Measurements from ENCODE around the gene ZNF181. TPM values are rescaled to one million over a fixed set of nuclear protein-coding genes. Genes with fewer than 3 reads are reported as not detected.

Gene ZNF181
- total RNA-seq, 2 donors from 2014 or later, result 8.1 to 8.7 TPM

- peaks cover 58% of the 10 kb centered on the region for H3K9me3 ChIP-seq (ENCODE audit: control insufficient read depth, low read length)
- DNase-seq, result peak; percentile 79
- peaks cover 5% of the 10 kb centered on the region for H3K27me3 ChIP-seq (ENCODE audit: control insufficient read depth, insufficient read depth, low read length, poor library complexity, severe bottlenecking)
- peaks cover 21% of the 10 kb centered on the region for H3K27me3 Mint-ChIP-seq (ENCODE audit: insufficient read depth)
- H3K4me3 Mint-ChIP-seq, result no peak overlapping the region
- TF ChIP-seq CTCF (conservative IDR thresholded peaks at IDR 0.05), result peak; percentile 84
- no peaks in the 10 kb centered on the region for H3K4me1 ChIP-seq (ENCODE audit: control insufficient read depth, insufficient read depth, low read length)
- 36 to 38% methylated on average over 8 to 11 of the region's 11 CpGs for WGBS, 2 experiments (ENCODE audit: insufficient coverage in 1 of 2, insufficient read length in 1 of 2)
- no peak overlapping the region for H3K27ac ChIP-seq (ENCODE audit: low read depth, low read length)
- no peak overlapping the region for H3K27ac Mint-ChIP-seq
- H3K36me3 Mint-ChIP-seq (ENCODE audit: low read depth), result peaks cover 9% of the 10 kb centered on the region
- H3K36me3 ChIP-seq (ENCODE audit: control insufficient read depth, insufficient read depth, low read length), result no peaks in the 10 kb centered on the region
- H3K9me3 Mint-ChIP-seq, result peaks cover 71% of the 10 kb centered on the region
- H3K4me1 Mint-ChIP-seq, result no peaks in the 10 kb centered on the region
- H3K9ac ChIP-seq (ENCODE audit: extremely low read depth, low read length, poor library complexity, severe bottlenecking), result no peak overlapping the region
- H3K4me3 ChIP-seq (ENCODE audit: low read length), result peak overlapping the region; percentile 35
Measured at GRCh38 chr19:34712395-34713261, 21.4 kb upstream of the ZNF181 start.

GRCh38 chr19:34713262-34713637 is 20.8 kb upstream of the ZNF181 start:
- no peak for DNase-seq
- no peak overlapping the region for H3K27ac Mint-ChIP-seq
- TF ChIP-seq CTCF (conservative IDR thresholded peaks at IDR 0.05), result no peak
- no peaks in the 10 kb centered on the region for H3K4me1 Mint-ChIP-seq
- Histone ChIP-seq H3K4me3 (ENCODE audit: low read length) (peak overlapping the region; percentile 35), H3K27ac (ENCODE audit: low read depth, low read length) (no peak overlapping the region), H3K9ac (ENCODE audit: extremely low read depth, low read length, poor library complexity, severe bottlenecking) (no peak overlapping the region), H3K9me3 (ENCODE audit: control insufficient read depth, low read length) (peaks cover 61% of the 10 kb centered on the region), H3K4me1 (ENCODE audit: control insufficient read depth, insufficient read depth, low read length) (no peaks in the 10 kb centered on the region), H3K36me3 (ENCODE audit: control insufficient read depth, insufficient read depth, low read length) (no peaks in the 10 kb centered on the region), H3K27me3 (ENCODE audit: control insufficient read depth, insufficient read depth, low read length, poor library complexity, severe bottlenecking) (peaks cover 2% of the 10 kb centered on the region)
- H3K27me3 Mint-ChIP-seq (ENCODE audit: insufficient read depth), result peaks cover 21% of the 10 kb centered on the region
- H3K9me3 Mint-ChIP-seq, result peaks cover 74% of the 10 kb centered on the region
- peaks cover 9% of the 10 kb centered on the region for H3K36me3 Mint-ChIP-seq (ENCODE audit: low read depth)
- H3K4me3 Mint-ChIP-seq, result no peak overlapping the region
- 82 to 100% methylated on average over 1 to 2 of the region's 2 CpGs for WGBS, 2 experiments (ENCODE audit: insufficient coverage in 1 of 2, insufficient read length in 1 of 2)

- H3K27ac ChIP-seq (ENCODE audit: low read depth, low read length), result no peak overlapping the region
- Mint-ChIP-seq H3K4me1 (no peaks in the 10 kb centered on the region), H3K9me3 (peaks cover 64% of the 10 kb centered on the region), H3K27ac (no peak overlapping the region), H3K36me3 (ENCODE audit: low read depth) (peaks cover 9% of the 10 kb centered on the region), H3K4me3 (no peak overlapping the region), H3K27me3 (ENCODE audit: insufficient read depth) (peaks cover 21% of the 10 kb centered on the region)
- H3K9me3 ChIP-seq (ENCODE audit: control insufficient read depth, low read length), result peaks cover 61% of the 10 kb centered on the region
- peak overlapping the region; percentile 16 for H3K4me3 ChIP-seq (ENCODE audit: low read length)
- H3K36me3 ChIP-seq (ENCODE audit: control insufficient read depth, insufficient read depth, low read length), result no peaks in the 10 kb centered on the region
- DNase-seq, result no peak
- H3K4me1 ChIP-seq (ENCODE audit: control insufficient read depth, insufficient read depth, low read length), result no peaks in the 10 kb centered on the region
- TF ChIP-seq CTCF (conservative IDR thresholded peaks at IDR 0.05), result no peak
- no peaks in the 10 kb centered on the region for H3K27me3 ChIP-seq (ENCODE audit: control insufficient read depth, insufficient read depth, low read length, poor library complexity, severe bottlenecking)
- no peak overlapping the region for H3K9ac ChIP-seq (ENCODE audit: extremely low read depth, low read length, poor library complexity, severe bottlenecking)
Measured at GRCh38 chr19:34715357-34715756, 18.7 kb upstream of the ZNF181 start.

Data from endodermal cell (in vitro differentiated cells).